OCI-LY7 (cell line): ENCODE data around the gene GAB4. TPM values are rescaled to one million over a fixed set of nuclear protein-coding genes. Genes with fewer than 3 reads are reported as not detected.

Source experiments
- BruUV-seq: library from RNA; stranded (reverse); fragments of 400-500 nt; replicated peaks from 2 replicates; lab custom pipeline; 2021; lab: Mats Ljungman, UMichigan
- CTCF ChIA-PET: fragments of 300-600 bp; sonication (Branson Sonifier 250); formaldehyde crosslinking; loops from one replicate; lab custom pipeline; 2022; ENCODE audit warnings: antibody characterized with exemption; ENCODE audit not compliant: unreplicated experiment; lab: Charles Lee
- POLR2A ChIA-PET: fragments of 300-600 bp; sonication (Branson Sonifier 250); formaldehyde crosslinking; loops from one replicate; lab custom pipeline; 2022; ENCODE audit warnings: antibody characterized with exemption; lab: Charles Lee
- DNase-seq: peaks from one replicate; pipeline ENCODE4 v3.0.0-alpha.2; 2015; ENCODE audit warnings: low spot score
- H2AFZ ChIP-seq: fragments of 200-600 bp; sonication (generic), shearing (Covaris generic); 2 replicates; pipeline ENCODE4 v1.6.1; 2014; ENCODE audit warnings: mild to moderate bottlenecking, antibody characterized with exemption, low read length, moderate library complexity
- H3K27ac ChIP-seq: fragments of 200-600 bp; sonication (generic); 2 replicates; pipeline ENCODE4 v1.5.1; 2014; ENCODE audit warnings: mixed run types, low read depth, mild to moderate bottlenecking, moderate library complexity, low read length, inconsistent platforms; ENCODE audit not compliant: poor library complexity, severe bottlenecking
- H3K36me3 ChIP-seq: fragments of 200-600 bp; sonication (generic); 2 replicates; pipeline ENCODE4 v1.6.1; 2014; ENCODE audit warnings: mild to moderate bottlenecking, antibody characterized with exemption, low read length, moderate library complexity, mixed read lengths; ENCODE audit not compliant: insufficient read depth
- H3K4me1 ChIP-seq: fragments of 200-600 bp; sonication (generic); 2 replicates; pipeline ENCODE4 v1.5.1; 2014; ENCODE audit warnings: mild to moderate bottlenecking, low read length; ENCODE audit not compliant: insufficient read depth, poor library complexity, severe bottlenecking
- H3K4me2 ChIP-seq: fragments of 200-600 bp; sonication (generic); 2 replicates; pipeline ENCODE4 v1.6.1; 2014; ENCODE audit warnings: mild to moderate bottlenecking, low read length
- H3K4me3 ChIP-seq: fragments of 200-600 bp; sonication (generic); 2 replicates; pipeline ENCODE4 v1.5.1; 2014; ENCODE audit warnings: mild to moderate bottlenecking, low read depth, low read length; ENCODE audit not compliant: poor library complexity, severe bottlenecking
- H3K79me2 ChIP-seq: fragments of 200-600 bp; sonication (generic); 2 replicates; pipeline ENCODE4 v1.6.1; 2016; ENCODE audit warnings: low read depth, mild to moderate bottlenecking, low read length, moderate library complexity, mixed read lengths; ENCODE audit not compliant: insufficient read depth
- H3K9me2 ChIP-seq: fragments of 200-600 bp; sonication (generic); 2 replicates; pipeline ENCODE4 v1.6.1; 2016; ENCODE audit warnings: mild to moderate bottlenecking, low read length, mixed read lengths; ENCODE audit not compliant: insufficient read depth
- H3K9me3 ChIP-seq: fragments of 200-600 bp; sonication (generic); 2 replicates; pipeline ENCODE4 v1.6.1; 2014; ENCODE audit warnings: mild to moderate bottlenecking, mixed run types, low read length, mixed read lengths
- H4K20me1 ChIP-seq: fragments of 200-600 bp; sonication (generic); 2 replicates; pipeline ENCODE4 v1.6.1; 2014; ENCODE audit warnings: mild to moderate bottlenecking, antibody characterized with exemption, low read length, moderate library complexity, mixed read lengths; ENCODE audit not compliant: insufficient read depth
- CTCF ChIP-seq: fragments of 200-600 bp; sonication (generic); conservative IDR thresholded peaks from 2 replicates; pipeline ENCODE4 v1.5.1; 2014; ENCODE audit warnings: mild to moderate bottlenecking, antibody characterized with exemption, low read length, moderate library complexity, mixed read lengths
- EZH2phosphoT487 ChIP-seq: fragments of 200-600 bp; sonication (generic); IDR thresholded peaks from 2 replicates; pipeline ENCODE4 v1.6.1; 2018; ENCODE audit warnings: low read depth, borderline replicate concordance, mild to moderate bottlenecking, mixed run types, antibody characterized with exemption, low read length, moderate library complexity, mixed read lengths
- intact Hi-C: fragments of 100-400 bp; cut with micrococcal nuclease; formaldehyde crosslinking; loops from one replicate; pipeline ENCODE4 v1.10.0; 2022; ENCODE audit not compliant: unreplicated experiment
- total RNA-seq, 2 experiments: library from RNA; depleted of rRNA in 1 of 2; stranded (reverse); fragments of >200 nt in 1 of 2; shearing (Covaris generic) in 1 of 2; gene quantifications; 2 replicates each; pipeline ENCODE4 v1.2.3, GENCODE V29; 2014 to 2022

Gene GAB4
- total RNA-seq, 2 experiments from 2014 or later = not detected

GRCh38 chr22:16968218-16968595 is 39.8 kb downstream of the GAB4 start:
- BruUV-seq = no TSS peak
- H3K36me3 ChIP-seq = no peaks in the 10 kb centered on the region
- H3K4me1 ChIP-seq = peaks cover 27% of the 10 kb centered on the region
- H3K4me3 ChIP-seq = no peak overlapping the region
- DNase-seq = no peak
- H3K9me2 ChIP-seq = no peaks in the 10 kb centered on the region
- no peak overlapping the region for H3K4me2 ChIP-seq
- POLR2A ChIA-PET = no interaction called here
- no peaks in the 10 kb centered on the region for H3K9me3 ChIP-seq
- H3K79me2 ChIP-seq = no peaks in the 10 kb centered on the region
- CTCF ChIA-PET = no interaction called here
- TF ChIP-seq CTCF (no peak), EZH2phosphoT487 (no peak)
- no peaks in the 10 kb centered on the region for H4K20me1 ChIP-seq
- no peak overlapping the region for H2AFZ ChIP-seq
- intact Hi-C loops = no loop called here
- no peak overlapping the region for H3K27ac ChIP-seq

GRCh38 chr22:16967453-16968217 is 40.4 kb downstream of the GAB4 start:
- intact Hi-C loops = no loop called here
- CTCF ChIA-PET = no interaction called here
- H3K36me3 ChIP-seq = no peaks in the 10 kb centered on the region
- POLR2A ChIA-PET = no interaction called here
- H3K4me1 ChIP-seq = peaks cover 28% of the 10 kb centered on the region
- no peak overlapping the region for H3K4me3 ChIP-seq
- no peak for DNase-seq
- no peaks in the 10 kb centered on the region for H3K9me2 ChIP-seq
- H3K27ac ChIP-seq = no peak overlapping the region
- no peaks in the 10 kb centered on the region for H3K9me3 ChIP-seq
- H3K4me2 ChIP-seq = no peak overlapping the region
- no peaks in the 10 kb centered on the region for H3K79me2 ChIP-seq
- H2AFZ ChIP-seq = no peak overlapping the region
- TF ChIP-seq EZH2phosphoT487 = no peak
- no peak for TF ChIP-seq CTCF
- BruUV-seq = no TSS peak
- no peaks in the 10 kb centered on the region for H4K20me1 ChIP-seq

- Histone ChIP-seq H2AFZ (no peak overlapping the region), H3K4me2 (no peak overlapping the region), H3K9me2 (no peaks in the 10 kb centered on the region), H3K27ac (no peak overlapping the region), H3K4me3 (no peak overlapping the region), H4K20me1 (no peaks in the 10 kb centered on the region), H3K36me3 (no peaks in the 10 kb centered on the region), H3K4me1 (peaks cover 19% of the 10 kb centered on the region), H3K9me3 (no peaks in the 10 kb centered on the region), H3K79me2 (no peaks in the 10 kb centered on the region)
- no peak for TF ChIP-seq CTCF
- TF ChIP-seq EZH2phosphoT487 = no peak
- intact Hi-C loops = no loop called here
- ChIA-PET CTCF (no interaction called here), POLR2A (no interaction called here)
- BruUV-seq = no TSS peak
- no peak for DNase-seq
These were observed 41.8 kb downstream of the GAB4 start for GRCh38 chr22:16966251-16966650.
